Keratinocyte (primary cell): ENCODE measurements around the gene ZSCAN22. TPM values are rescaled to one million over a fixed set of nuclear protein-coding genes. Genes with fewer than 3 reads are reported as not detected.

Experiments used
- DNase-seq: peaks from one replicate; pipeline ENCODE4 v3.0.0-alpha.2; 2011; ENCODE audit warnings: low read depth, missing footprints, low spot score
- FAIRE-seq: peaks from 2 replicates; lab custom pipeline; 2011; peaks lifted over from hg19 to GRCh38; lab: Jason Lieb, UNC
- H2AFZ ChIP-seq: 2 replicates; pipeline ENCODE4 v1.6.0; 2012; ENCODE audit warnings: low read length, control low read depth, inconsistent platforms; ENCODE audit not compliant: control insufficient read depth
- H3K27ac ChIP-seq: 2 replicates; pipeline ENCODE4 v1.5.1; 2011; ENCODE audit warnings: low read length; ENCODE audit not compliant: control insufficient read depth, insufficient read depth
- H3K27me3 ChIP-seq: 3 replicates; pipeline ENCODE4 v1.6.0; 2011; ENCODE audit warnings: low read length; ENCODE audit not compliant: control insufficient read depth, insufficient read depth; ENCODE audit errors: extremely low read depth
- H3K36me3 ChIP-seq, 2 experiments: 2 replicates in 1 of 2; 3 replicates in 1 of 2; pipeline ENCODE4 v1.5.1; 2011; ENCODE audit warnings: low read length in 2 of 2, mild to moderate bottlenecking in 1 of 2; ENCODE audit not compliant: control insufficient read depth in 2 of 2, insufficient read depth in 2 of 2; ENCODE audit errors: extremely low read depth in 1 of 2
- H3K4me1 ChIP-seq: 3 replicates; pipeline ENCODE4 v1.5.1; 2011; ENCODE audit warnings: low read length; ENCODE audit not compliant: control insufficient read depth, insufficient read depth; ENCODE audit errors: extremely low read depth
- H3K4me2 ChIP-seq: 3 replicates; pipeline ENCODE4 v1.6.0; 2011; ENCODE audit warnings: low read depth, low read length; ENCODE audit not compliant: control insufficient read depth, insufficient read depth; ENCODE audit errors: extremely low read depth
- H3K4me3 ChIP-seq, 3 experiments: fragments of 200-600 bp in 1 of 3; sonication (generic) in 1 of 3; 2 replicates in 2 of 3; 3 replicates in 1 of 3; pipeline ENCODE4 v1.5.1; 2011 to 2016; ENCODE audit warnings: low read length in 3 of 3, mild to moderate bottlenecking in 3 of 3, control low read depth in 2 of 3, inconsistent platforms in 1 of 3, low read depth in 1 of 3, mixed read lengths in 1 of 3, mixed run types in 1 of 3, moderate library complexity in 1 of 3; ENCODE audit not compliant: control insufficient read depth in 2 of 3, insufficient read depth in 2 of 3; ENCODE audit errors: extremely low read depth in 1 of 3
- H3K79me2 ChIP-seq: 2 replicates; pipeline ENCODE4 v1.6.0; 2012; ENCODE audit warnings: low read length; ENCODE audit not compliant: control insufficient read depth, insufficient read depth
- H3K9ac ChIP-seq: 3 replicates; pipeline ENCODE4 v1.6.0; 2011; ENCODE audit warnings: low read length; ENCODE audit not compliant: control insufficient read depth, insufficient read depth; ENCODE audit errors: extremely low read depth
- H3K9me1 ChIP-seq: 3 replicates; pipeline ENCODE4 v1.6.0; 2011; ENCODE audit warnings: low read length; ENCODE audit not compliant: control insufficient read depth, insufficient read depth; ENCODE audit errors: extremely low read depth
- H3K9me3 ChIP-seq: 2 replicates; pipeline ENCODE4 v1.5.1; 2012; ENCODE audit warnings: low read depth, low read length; ENCODE audit not compliant: control insufficient read depth
- H4K20me1 ChIP-seq: 3 replicates; pipeline ENCODE4 v1.6.0; 2011; ENCODE audit warnings: low read length; ENCODE audit not compliant: control insufficient read depth, insufficient read depth; ENCODE audit errors: extremely low read depth
- CTCF ChIP-seq, 3 experiments: IDR thresholded peaks in 1 of 3; conservative IDR thresholded peaks in 1 of 3; optimal IDR thresholded peaks in 1 of 3; 2 replicates in 2 of 3; 3 replicates in 1 of 3; pipeline versions ENCODE3 to v1.5.1; 2011; ENCODE audit warnings: low read length in 3 of 3, mild to moderate bottlenecking in 3 of 3, moderate library complexity in 2 of 3, control low read depth in 1 of 3, inconsistent platforms in 1 of 3; ENCODE audit not compliant: insufficient read depth in 2 of 3; ENCODE audit errors: extremely low read depth in 1 of 3
- EZH2 ChIP-seq: IDR thresholded peaks from one replicate; pipeline ENCODE4 v1.6.1; 2012; ENCODE audit warnings: inconsistent platforms, mild to moderate bottlenecking, low read length, moderate library complexity
- dilution Hi-C: fragments of 300-500 bp; cut with MboI; formaldehyde crosslinking; loops from one replicate; pipeline ENCODE4 v1.7.0; 2020; ENCODE audit warnings: low sequenced_read_pairs; ENCODE audit not compliant: extremely low pct_ligation_motif_present
- polyA plus RNA-seq, 5 experiments: library from polyadenylated mRNA; depleted of rRNA in 3 of 5; stranded (reverse) in 3 of 5; stranded (forward) in 1 of 5; unstranded in 1 of 5; fragments of >200 nt; gene quantifications; 1 replicate in 1 of 5; 2 replicates in 3 of 5; 3 replicates in 1 of 5; pipeline versions ENCODE4 v1.2.1 to v1.2.3, GENCODE V29; 2011 to 2012; ENCODE audit warnings: missing spikeins in 2 of 5, low read depth in 1 of 5, low replicate concordance in 1 of 5

The ZSCAN22 gene
- polyA plus RNA-seq, 1 donor (not counting 4 experiments of a cell fraction or from before 2014, with no cell fraction given) = 2.5 TPM

GRCh38 chr19:58379246-58379645 is 52.5 kb downstream of the ZSCAN22 start:
- Histone ChIP-seq H3K4me3 (no peak overlapping the region), H3K27ac (no peak overlapping the region), H2AFZ (no peak overlapping the region), H4K20me1 (no peaks in the 10 kb centered on the region), H3K4me2 (peak overlapping the region; percentile 94), H3K9ac (no peak overlapping the region), H3K4me1 (peaks cover 13% of the 10 kb centered on the region), H3K36me3 (no peaks in the 10 kb centered on the region), H3K9me1 (no peaks in the 10 kb centered on the region), H3K79me2 (peaks cover 13% of the 10 kb centered on the region), H3K27me3 (no peaks in the 10 kb centered on the region), H3K9me3 (no peaks in the 10 kb centered on the region)
- dilution Hi-C loops = no loop called here
- DNase-seq (no peak), FAIRE-seq (no peak)
- TF ChIP-seq EZH2 (no peak), CTCF (optimal IDR thresholded peaks at IDR 0.05 in 1 of 3, IDR thresholded peaks at IDR 0.05 in 1 of 3, conservative IDR thresholded peaks at IDR 0.05 in 1 of 3; ENCODE audit: extremely low read depth in 1 of 3, insufficient read depth in 2 of 3, low read length in 3 of 3) (no peak)

GRCh38 chr19:58380037-58380661 is 53.4 kb downstream of the ZSCAN22 start:
- peaks cover 13% of the 10 kb centered on the region for H3K4me1 ChIP-seq
- H3K9me1 ChIP-seq = no peaks in the 10 kb centered on the region
- peak overlapping the region; percentile 72 for H3K27ac ChIP-seq
- H3K4me2 ChIP-seq = peak overlapping the region; percentile 94
- H3K27me3 ChIP-seq = no peaks in the 10 kb centered on the region
- no peaks in the 10 kb centered on the region for H4K20me1 ChIP-seq
- H3K36me3 ChIP-seq = no peaks in the 10 kb centered on the region
- DNase-seq (no peak), FAIRE-seq (no peak)
- H3K4me3 ChIP-seq = peak overlapping the region; percentile 72 to 79 (median 73)
- dilution Hi-C loops = no loop called here
- TF ChIP-seq CTCF (optimal IDR thresholded peaks at IDR 0.05 in 1 of 3, IDR thresholded peaks at IDR 0.05 in 1 of 3, conservative IDR thresholded peaks at IDR 0.05 in 1 of 3; ENCODE audit: extremely low read depth in 1 of 3, insufficient read depth in 2 of 3, low read length in 3 of 3) (no peak), EZH2 (no peak)
- peak overlapping the region; percentile 75 for H3K9ac ChIP-seq
- H2AFZ ChIP-seq = peak overlapping the region; percentile 95
- peaks cover 13% of the 10 kb centered on the region for H3K79me2 ChIP-seq
- H3K9me3 ChIP-seq = no peaks in the 10 kb centered on the region
